Muscle layer of duodenum (tissue), 2 donors: ENCODE measurements around the gene F12.

Experiments used
- H3K27ac ChIP-seq: one replicate; pipeline ENCODE4 v1.7.0; 2013; ENCODE audit warnings: mild to moderate bottlenecking, low read length
- H3K27me3 ChIP-seq: one replicate; pipeline ENCODE4 v1.7.0; 2013; ENCODE audit warnings: low read depth, mild to moderate bottlenecking, control low read depth, low read length
- H3K36me3 ChIP-seq, 2 donors: one replicate each; pipeline ENCODE4 v1.7.0; 2013; ENCODE audit warnings: low read length in 2 of 2, control low read depth in 1 of 2, mild to moderate bottlenecking in 1 of 2; ENCODE audit not compliant: insufficient read depth in 2 of 2, control insufficient read depth in 1 of 2
- H3K4me1 ChIP-seq, 2 donors: one replicate each; pipeline ENCODE4 v1.7.0; 2013; ENCODE audit warnings: low read length in 2 of 2, mild to moderate bottlenecking in 2 of 2, control low read depth in 1 of 2, moderate library complexity in 1 of 2; ENCODE audit not compliant: insufficient read depth in 2 of 2, control insufficient read depth in 1 of 2
- H3K4me3 ChIP-seq, 2 donors: one replicate each; pipeline ENCODE4 v1.7.0; 2013; ENCODE audit warnings: low read length in 2 of 2, low read depth in 1 of 2, mild to moderate bottlenecking in 1 of 2
- H3K9me3 ChIP-seq, 2 donors: one replicate each; pipeline ENCODE4 v1.7.0; 2013; ENCODE audit warnings: low read length in 2 of 2, control low read depth in 1 of 2, mild to moderate bottlenecking in 1 of 2; ENCODE audit not compliant: control insufficient read depth in 1 of 2
- donor health status: healthy.

F12 gene

GRCh38 chr5:177388521-177389052, 20.8 kb downstream of the F12 start:
- Histone ChIP-seq H3K27me3 (no peaks in the 10 kb centered on the region), H3K27ac (no peak overlapping the region), H3K4me3 (no peak overlapping the region), H3K4me1 (peaks cover 5 to 9% of the 10 kb centered on the region in 2 donors), H3K36me3 (no peaks in the 10 kb centered on the region), H3K9me3 (no peaks in the 10 kb centered on the region)

GRCh38 chr5:177387405-177387804, 22.0 kb downstream of the F12 start:
- H3K4me3 ChIP-seq = no peak overlapping the region
- no peaks in the 10 kb centered on the region for H3K27me3 ChIP-seq
- H3K36me3 ChIP-seq = no peaks in the 10 kb centered on the region
- H3K4me1 ChIP-seq = peaks cover 5 to 9% of the 10 kb centered on the region in 2 donors
- no peak overlapping the region for H3K27ac ChIP-seq
- H3K9me3 ChIP-seq = no peaks in the 10 kb centered on the region

GRCh38 chr5:177386542-177386941, 22.8 kb downstream of the F12 start:
- Histone ChIP-seq H3K27me3 (no peaks in the 10 kb centered on the region), H3K9me3 (no peaks in the 10 kb centered on the region), H3K27ac (no peak overlapping the region), H3K4me1 (peaks cover 5 to 9% of the 10 kb centered on the region in 2 donors), H3K4me3 (no peak overlapping the region), H3K36me3 (no peaks in the 10 kb centered on the region)

- no peaks in the 10 kb centered on the region for H3K27me3 ChIP-seq
- H3K9me3 ChIP-seq = no peaks in the 10 kb centered on the region
- no peak overlapping the region for H3K27ac ChIP-seq
- no peak overlapping the region for H3K4me3 ChIP-seq
- H3K36me3 ChIP-seq = no peaks in the 10 kb centered on the region
- peaks cover 5 to 9% of the 10 kb centered on the region in 2 donors for H3K4me1 ChIP-seq
Observed at GRCh38 chr5:177385720-177386119, 23.6 kb downstream of the F12 start.

GRCh38 chr5:177384134-177384533, 25.2 kb downstream of the F12 start, which contains the start of gene SLC34A1:
Gene SLC34A1 (plus strand): TSS chr5:177384434. CDS start chr5:177385742, 1,308 bp downstream.
- no peaks in the 10 kb centered on the region for H3K36me3 ChIP-seq
- no peaks in the 10 kb centered on the region for H3K27me3 ChIP-seq
- peaks cover 0 to 6% of the 10 kb centered on the region in 2 donors for H3K4me1 ChIP-seq
- no peak within 1 kb of the TSS for H3K27ac ChIP-seq
- no peaks in the 10 kb centered on the region for H3K9me3 ChIP-seq
- H3K4me3 ChIP-seq = no peak within 1 kb of the TSS

GRCh38 chr5:177383181-177383580, 26.2 kb downstream of the F12 start:
- H3K4me1 ChIP-seq = no peaks in the 10 kb centered on the region
- no peak overlapping the region for H3K27ac ChIP-seq
- no peaks in the 10 kb centered on the region for H3K9me3 ChIP-seq
- no peak overlapping the region for H3K4me3 ChIP-seq
- no peaks in the 10 kb centered on the region for H3K27me3 ChIP-seq
- H3K36me3 ChIP-seq = no peaks in the 10 kb centered on the region

- Histone ChIP-seq H3K27me3 (no peaks in the 10 kb centered on the region), H3K4me3 (no peak overlapping the region)
Observed at GRCh38 chr5:177382423-177383029, 26.8 kb downstream of the F12 start.

GRCh38 chr5:177380805-177381126, 28.6 kb downstream of the F12 start:
- H3K9me3 ChIP-seq = no peaks in the 10 kb centered on the region
- H3K36me3 ChIP-seq = no peaks in the 10 kb centered on the region
- H3K27me3 ChIP-seq = no peaks in the 10 kb centered on the region
- H3K27ac ChIP-seq = no peak overlapping the region
- no peaks in the 10 kb centered on the region for H3K4me1 ChIP-seq
- H3K4me3 ChIP-seq = no peak overlapping the region

More at GRCh38 chr5:177382423-177383029, 26.8 kb downstream of the F12 start:
- H3K36me3 ChIP-seq = no peaks in the 10 kb centered on the region
- no peaks in the 10 kb centered on the region for H3K9me3 ChIP-seq
- H3K27ac ChIP-seq = no peak overlapping the region
- H3K4me1 ChIP-seq = no peaks in the 10 kb centered on the region

GRCh38 chr5:177378884-177379883, 30.2 kb downstream of the F12 start:
- Histone ChIP-seq H3K27me3 (no peaks in the 10 kb centered on the region), H3K4me1 (no peaks in the 10 kb centered on the region), H3K36me3 (no peaks in the 10 kb centered on the region), H3K9me3 (no peaks in the 10 kb centered on the region), H3K27ac (no peak overlapping the region), H3K4me3 (no peak overlapping the region)

- H3K9me3 ChIP-seq = no peaks in the 10 kb centered on the region
- no peaks in the 10 kb centered on the region for H3K4me1 ChIP-seq
- H3K4me3 ChIP-seq = no peak overlapping the region
- H3K27me3 ChIP-seq = no peaks in the 10 kb centered on the region
- H3K36me3 ChIP-seq = no peaks in the 10 kb centered on the region
- no peak overlapping the region for H3K27ac ChIP-seq
Observed at GRCh38 chr5:177377851-177378776, 31.2 kb downstream of the F12 start.
